Brain microvascular endothelial cell (primary cell): Measurements from ENCODE around the gene CACNA1E.

ENCODE experiments used
- DNase-seq: peaks from one replicate; pipeline ENCODE4 v3.0.0-alpha.2; 2020
- H3K27ac ChIP-seq: fragments of 250-450 bp; sonication (Bioruptor Pico); 2 replicates; pipeline ENCODE4 v1.5.1; 2020; ENCODE audit warnings: mild to moderate bottlenecking, moderate library complexity
- H3K27me3 ChIP-seq: fragments of 250-450 bp; sonication (Bioruptor Pico); replicated peaks from 2 replicates; pipeline ENCODE4 v1.5.1; 2020; ENCODE audit warnings: mild to moderate bottlenecking
- H3K36me3 ChIP-seq: fragments of 250-450 bp; sonication (Bioruptor Pico); replicated peaks from 2 replicates; pipeline ENCODE4 v1.5.1; 2020; ENCODE audit warnings: mild to moderate bottlenecking
- H3K4me3 ChIP-seq: 2 replicates; pipeline ENCODE4 v1.5.1; 2011; ENCODE audit warnings: low read depth, mild to moderate bottlenecking, control low read depth, low read length, moderate library complexity
- in situ Hi-C: cut with HindIII; loops from 2 replicates; pipeline ENCODE4 v1.10.0; 2017; ENCODE audit warnings: low sequenced_read_pairs, low pct_ligation_motif_present
- TF ChIP-seq, protein P1 (sequence below): IDR thresholded peaks from 2 replicates; pipeline ENCODE4 v1.5.1; 2011; ENCODE audit warnings: low read depth, mild to moderate bottlenecking, moderate library complexity, low read length, control low read depth, inconsistent platforms; ENCODE audit errors: missing control alignments

Gene CACNA1E

DNA sequence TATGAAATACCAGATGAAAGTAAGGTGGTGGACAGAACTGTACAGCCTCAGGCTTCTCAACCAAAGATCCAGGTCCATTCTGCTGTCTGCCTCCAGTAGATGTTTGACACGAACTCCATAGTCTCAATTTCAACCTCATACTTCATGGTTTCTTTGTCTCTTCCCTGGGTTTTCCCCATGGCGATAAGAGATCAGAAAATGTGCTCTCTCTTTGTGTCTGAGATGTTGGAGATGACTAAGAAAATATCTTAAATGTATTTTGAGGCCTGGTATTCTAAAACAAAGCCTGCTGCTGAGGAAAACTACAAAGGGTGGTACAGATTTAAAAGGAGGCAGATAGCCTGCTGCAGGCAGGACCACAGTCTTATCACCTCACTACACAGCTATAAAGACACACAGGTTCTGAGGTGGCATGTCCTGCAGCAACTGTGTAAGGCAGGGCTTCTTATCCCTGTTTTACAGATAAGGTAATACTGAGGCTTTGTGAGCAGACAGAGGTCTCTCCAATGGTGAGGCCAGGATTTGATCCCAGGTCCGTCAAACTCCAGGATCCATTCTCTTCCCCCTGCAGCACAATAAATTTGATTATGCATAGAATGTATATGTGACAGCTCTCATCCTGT lies 40.0 kb upstream of the CACNA1E start:
- Histone ChIP-seq H3K4me3 (no peak overlapping the region), H3K36me3 (no peaks in the 10 kb centered on the region), H3K27me3 (no peaks in the 10 kb centered on the region), H3K27ac (no peak overlapping the region)
- no peak for DNase-seq
- in situ Hi-C loops = no loop called here
- TF ChIP-seq, protein P1, sequence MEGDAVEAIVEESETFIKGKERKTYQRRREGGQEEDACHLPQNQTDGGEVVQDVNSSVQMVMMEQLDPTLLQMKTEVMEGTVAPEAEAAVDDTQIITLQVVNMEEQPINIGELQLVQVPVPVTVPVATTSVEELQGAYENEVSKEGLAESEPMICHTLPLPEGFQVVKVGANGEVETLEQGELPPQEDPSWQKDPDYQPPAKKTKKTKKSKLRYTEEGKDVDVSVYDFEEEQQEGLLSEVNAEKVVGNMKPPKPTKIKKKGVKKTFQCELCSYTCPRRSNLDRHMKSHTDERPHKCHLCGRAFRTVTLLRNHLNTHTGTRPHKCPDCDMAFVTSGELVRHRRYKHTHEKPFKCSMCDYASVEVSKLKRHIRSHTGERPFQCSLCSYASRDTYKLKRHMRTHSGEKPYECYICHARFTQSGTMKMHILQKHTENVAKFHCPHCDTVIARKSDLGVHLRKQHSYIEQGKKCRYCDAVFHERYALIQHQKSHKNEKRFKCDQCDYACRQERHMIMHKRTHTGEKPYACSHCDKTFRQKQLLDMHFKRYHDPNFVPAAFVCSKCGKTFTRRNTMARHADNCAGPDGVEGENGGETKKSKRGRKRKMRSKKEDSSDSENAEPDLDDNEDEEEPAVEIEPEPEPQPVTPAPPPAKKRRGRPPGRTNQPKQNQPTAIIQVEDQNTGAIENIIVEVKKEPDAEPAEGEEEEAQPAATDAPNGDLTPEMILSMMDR = no peak

DNA sequence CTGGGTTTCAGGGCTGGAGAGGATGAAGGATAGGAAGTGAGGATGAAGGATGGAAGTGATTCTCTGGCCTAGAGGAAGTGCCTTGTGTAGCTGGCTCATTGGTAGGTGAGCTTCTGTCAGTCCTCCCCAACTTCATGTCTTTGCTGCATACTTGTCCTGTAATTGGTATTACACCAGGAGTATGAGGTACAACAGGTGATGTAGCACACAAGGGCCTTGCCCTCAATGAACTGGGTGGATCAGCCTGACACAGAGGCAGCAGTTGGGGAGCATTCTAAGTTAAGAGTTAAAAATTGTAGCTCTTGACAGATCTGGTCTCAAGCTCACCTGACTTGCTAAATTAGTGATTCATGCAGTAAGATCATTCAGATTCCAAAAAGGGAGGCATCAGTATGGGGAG lies 37.9 kb upstream of the CACNA1E start:
- Histone ChIP-seq H3K4me3 (no peak overlapping the region), H3K27me3 (no peaks in the 10 kb centered on the region), H3K27ac (no peak overlapping the region), H3K36me3 (no peaks in the 10 kb centered on the region)
- in situ Hi-C loops = no loop called here
- TF ChIP-seq, protein P1 = no peak
- no peak for DNase-seq

- Histone ChIP-seq H3K27ac (no peak overlapping the region), H3K4me3 (no peak overlapping the region), H3K36me3 (no peaks in the 10 kb centered on the region), H3K27me3 (no peaks in the 10 kb centered on the region)
- DNase-seq = no peak
- TF ChIP-seq, protein P1 = no peak
- in situ Hi-C loops = no loop called here
Observed at GRCh38 chr1:181448461-181448860, 34.9 kb upstream of the CACNA1E start.

- no peak overlapping the region for H3K27ac ChIP-seq
- TF ChIP-seq, protein P1 = no peak
- H3K36me3 ChIP-seq = no peaks in the 10 kb centered on the region
- H3K4me3 ChIP-seq = no peak overlapping the region
- in situ Hi-C loops = no loop called here
- DNase-seq = no peak
- H3K27me3 ChIP-seq = no peaks in the 10 kb centered on the region
Observed at GRCh38 chr1:181451661-181452230, 31.6 kb upstream of the CACNA1E start.

- Histone ChIP-seq H3K36me3 (no peaks in the 10 kb centered on the region), H3K27ac (no peak overlapping the region), H3K4me3 (no peak overlapping the region), H3K27me3 (no peaks in the 10 kb centered on the region)
- in situ Hi-C loops = no loop called here
- TF ChIP-seq, protein P1 = no peak
- DNase-seq = no peak
Observed at GRCh38 chr1:181452746-181453145, 30.6 kb upstream of the CACNA1E start.
